M059J (cell line): ENCODE results near the gene FMNL2. TPM values are rescaled to one million over a fixed set of nuclear protein-coding genes. Genes with fewer than 3 reads are reported as not detected.
"Not testable (repeated sequence)": the region's sequence is repeated elsewhere in the genome, so short reads cannot be mapped to it uniquely, and the experiment has no call there.

Source experiments
- DNase-seq: peaks from one replicate; pipeline ENCODE4 v3.0.0-alpha.2; 2012; ENCODE audit warnings: low read depth
- total RNA-seq: library from RNA; depleted of rRNA; stranded (reverse); fragments of >200 nt; shearing (Covaris generic); gene quantifications from 2 replicates; pipeline ENCODE4 v1.2.3, GENCODE V29; 2014

The FMNL2 gene
- total RNA-seq, 1 experiment from 2014 or later = 13.2 TPM

- no peak for DNase-seq
Observed at GRCh38 chr2:152519581-152519952, 184.6 kb downstream of the FMNL2 start.

DNA sequence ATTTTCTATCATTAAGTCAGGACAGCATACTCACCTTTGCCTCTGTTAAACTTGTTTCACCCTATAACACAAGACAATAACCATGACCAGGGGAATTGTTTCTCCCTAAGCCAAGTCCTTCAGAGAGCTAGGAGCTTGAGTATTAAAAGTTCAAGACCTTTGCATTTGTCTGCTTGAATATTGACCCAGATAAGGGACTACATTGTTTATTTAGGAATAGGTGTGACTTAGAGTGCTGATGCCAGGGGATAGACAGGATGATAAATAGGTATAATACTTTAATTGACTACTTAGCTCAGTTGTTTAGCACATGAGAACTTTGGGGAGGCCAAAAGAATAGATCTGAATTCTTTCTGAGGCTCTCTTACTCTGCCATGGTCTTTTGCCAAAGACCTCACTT, 185.8 kb downstream of the FMNL2 start:
- no peak for DNase-seq

- not testable (repeated sequence) for DNase-seq
Observed at GRCh38 chr2:152522446-152522845, 187.5 kb downstream of the FMNL2 start.

DNA sequence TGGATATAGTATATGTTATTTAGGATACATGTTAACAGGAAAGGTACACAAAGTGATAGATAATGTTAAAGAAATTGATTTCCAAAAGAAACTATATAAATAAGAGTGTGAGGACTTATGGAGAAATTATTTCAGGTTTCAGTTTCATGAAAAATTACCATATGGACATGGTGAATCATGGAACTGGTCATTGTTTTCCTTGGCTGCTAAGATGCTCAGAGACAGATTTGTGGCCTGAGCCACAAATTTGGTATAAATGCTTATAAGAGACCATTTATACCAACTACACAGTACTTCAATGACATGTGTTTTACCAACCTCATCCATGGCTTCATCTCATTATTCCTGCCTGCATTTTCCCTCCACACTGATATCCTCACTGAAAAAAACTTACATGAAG, 188.1 kb downstream of the FMNL2 start:
- DNase-seq = peak; percentile 75

DNA sequence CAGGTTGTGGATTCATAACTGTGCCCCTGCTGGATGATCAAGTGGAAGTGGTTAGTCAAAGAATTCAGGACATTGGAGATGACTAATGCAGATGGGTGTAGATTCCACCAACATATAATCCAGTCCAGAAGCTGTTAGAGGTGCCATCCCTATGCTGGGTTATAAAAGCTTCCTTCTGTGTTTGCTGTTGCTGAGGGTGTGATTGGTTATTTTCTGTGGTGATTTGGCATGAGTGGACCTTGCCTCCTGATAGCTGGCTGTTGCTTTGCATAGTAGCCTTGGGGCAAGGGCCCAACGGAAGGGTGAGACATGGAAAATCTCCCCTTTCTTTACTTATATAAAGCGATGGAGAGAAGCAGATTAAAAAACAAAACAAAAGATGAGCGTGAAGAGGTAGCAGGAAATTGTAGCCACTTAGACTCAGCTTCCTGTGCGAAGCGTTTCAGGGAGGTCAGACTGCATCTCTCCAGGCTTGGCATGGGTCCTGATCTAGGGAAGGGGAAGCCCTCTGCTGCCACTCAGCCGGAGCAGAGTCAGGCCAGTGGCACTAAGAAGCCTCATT, 190.4 kb downstream of the FMNL2 start:
- peak; percentile 96 for DNase-seq

GRCh38 chr2:152529420-152530115, 194.6 kb downstream of the FMNL2 start:
- DNase-seq = no peak

- peak; percentile 65 for DNase-seq
Observed at GRCh38 chr2:152532241-152532640, 197.3 kb downstream of the FMNL2 start.

GRCh38 chr2:152534460-152535135, 199.6 kb downstream of the FMNL2 start:
- DNase-seq = no peak

- no peak for DNase-seq
Observed at GRCh38 chr2:152537081-152537651, 202.2 kb downstream of the FMNL2 start.

GRCh38 chr2:152539424-152539823, 204.4 kb downstream of the FMNL2 start:
- no peak for DNase-seq

DNA sequence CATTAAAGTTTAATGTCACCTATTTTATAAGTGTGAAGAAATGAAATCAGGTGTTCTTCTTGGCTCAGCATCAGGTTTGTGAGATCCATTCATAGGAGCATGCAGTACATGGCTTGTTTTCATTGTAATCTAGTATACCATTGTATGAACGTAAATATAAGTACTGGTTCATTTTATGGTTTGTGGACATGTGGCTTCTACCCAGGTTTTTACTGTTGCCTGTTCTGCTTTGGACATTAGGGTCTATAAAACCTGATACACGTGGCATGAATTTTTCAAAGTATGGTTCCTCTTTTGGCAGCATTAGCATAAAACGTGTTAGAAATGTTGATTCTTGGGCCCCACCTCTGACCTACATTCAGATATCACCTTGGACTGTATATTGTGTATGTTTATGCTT, 206.7 kb downstream of the FMNL2 start:
- DNase-seq = no peak

DNA sequence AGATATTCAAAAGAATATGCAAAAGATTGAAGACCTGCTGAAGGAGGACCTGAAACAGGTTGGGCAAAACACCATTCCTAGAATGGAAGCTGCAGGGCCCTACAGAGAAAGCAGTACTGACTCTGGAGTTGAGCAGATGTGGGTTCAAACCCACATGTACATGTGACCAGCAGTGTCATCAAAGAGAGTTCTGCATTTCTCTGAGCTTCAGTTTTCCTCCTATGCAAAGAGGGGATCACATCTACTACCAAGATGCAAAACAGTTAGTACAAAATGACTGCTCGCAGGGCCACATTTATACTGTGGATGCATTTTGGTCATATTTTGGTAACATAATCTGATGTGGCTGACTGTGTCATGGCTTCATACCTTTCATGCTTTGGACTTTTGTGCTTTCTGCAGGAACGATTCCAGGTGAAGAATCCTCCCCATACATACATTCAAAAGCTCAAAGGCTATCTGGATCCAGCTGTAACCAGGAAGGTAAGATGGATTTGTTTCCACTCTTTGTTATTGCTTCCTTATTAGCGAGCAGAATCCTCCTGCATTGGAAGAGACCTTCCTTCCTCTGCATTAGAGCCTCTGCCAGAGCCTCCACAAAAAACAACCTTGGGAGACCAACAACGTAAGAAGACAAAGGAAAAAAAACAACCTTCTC, 207.5 kb downstream of the FMNL2 start:
- DNase-seq = no peak

- DNase-seq = peak; percentile 97
Observed at GRCh38 chr2:152542995-152543481, 208.1 kb downstream of the FMNL2 start.

DNA sequence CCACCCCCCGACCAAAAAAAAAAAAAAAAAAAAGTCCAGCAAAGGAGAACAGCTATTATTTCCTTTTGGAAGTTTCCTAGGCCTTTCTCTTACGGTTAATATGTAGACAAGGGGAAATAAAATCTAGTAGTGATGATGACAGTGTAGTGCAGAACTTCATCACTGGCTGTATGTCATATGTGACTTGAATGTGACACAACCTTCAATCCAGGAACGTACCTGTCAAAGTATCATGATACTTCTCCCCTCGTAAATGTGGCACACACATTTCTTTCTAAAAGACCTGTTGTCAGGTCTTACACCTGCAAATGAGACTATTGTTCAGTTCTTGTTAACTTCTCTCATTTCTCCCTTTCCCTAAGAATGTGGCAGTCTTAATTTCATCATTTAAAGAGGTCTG, 208.7 kb downstream of the FMNL2 start:
- no peak for DNase-seq

DNA sequence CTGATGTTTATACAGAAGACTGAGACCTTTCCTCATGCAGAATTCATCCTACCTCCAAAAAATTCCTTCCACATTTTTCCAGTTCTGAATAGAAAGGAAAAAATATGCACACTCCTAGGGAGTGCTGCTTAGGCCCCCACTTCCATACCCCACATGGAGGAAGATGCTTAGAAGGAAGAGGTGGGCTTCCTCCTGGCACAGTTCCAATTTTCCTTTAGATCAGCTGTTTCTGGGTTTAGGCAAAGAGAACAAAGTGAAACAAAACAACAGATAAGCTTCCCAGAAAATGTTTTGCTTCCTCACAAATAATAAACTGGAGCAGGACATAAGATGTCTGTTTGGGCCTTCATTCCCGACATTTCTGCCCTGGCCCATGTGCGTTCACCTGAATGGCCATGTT, 209.7 kb downstream of the FMNL2 start:
- no peak for DNase-seq

DNA sequence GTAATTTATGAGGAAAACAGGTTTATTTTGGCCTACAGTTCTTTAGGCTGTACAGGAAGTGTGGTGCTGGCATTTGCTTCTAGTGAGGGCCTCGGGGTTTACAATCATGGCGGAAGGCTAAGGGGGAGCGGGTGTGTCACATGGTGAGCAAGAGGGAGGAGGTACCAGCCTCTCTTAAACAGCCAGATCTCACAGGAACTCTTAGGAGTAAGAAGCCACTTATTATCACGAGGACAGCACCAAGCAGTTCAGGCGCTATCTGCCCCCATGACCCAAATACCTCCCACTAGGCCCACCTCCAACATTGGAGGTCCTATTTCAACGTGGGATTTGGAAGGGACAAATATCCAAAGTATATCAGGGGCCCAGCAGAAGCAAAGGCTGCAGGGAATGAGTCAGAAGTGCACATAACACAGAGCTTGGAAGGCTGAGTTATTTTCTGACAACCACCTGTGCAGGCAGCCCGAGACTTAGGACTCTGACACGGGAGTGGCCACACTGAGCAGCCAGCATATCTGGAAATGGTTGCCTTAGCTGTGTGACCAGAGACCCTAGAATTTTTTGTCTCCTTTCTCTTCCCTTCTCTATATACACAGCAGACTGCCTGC, 211.4 kb downstream of the FMNL2 start:
- DNase-seq = peak; percentile 39

- no peak for DNase-seq
Observed at GRCh38 chr2:152548111-152548875, 213.3 kb downstream of the FMNL2 start.

- DNase-seq = peak; percentile 61
Observed at GRCh38 chr2:152548996-152549395, 214.0 kb downstream of the FMNL2 start.

DNA sequence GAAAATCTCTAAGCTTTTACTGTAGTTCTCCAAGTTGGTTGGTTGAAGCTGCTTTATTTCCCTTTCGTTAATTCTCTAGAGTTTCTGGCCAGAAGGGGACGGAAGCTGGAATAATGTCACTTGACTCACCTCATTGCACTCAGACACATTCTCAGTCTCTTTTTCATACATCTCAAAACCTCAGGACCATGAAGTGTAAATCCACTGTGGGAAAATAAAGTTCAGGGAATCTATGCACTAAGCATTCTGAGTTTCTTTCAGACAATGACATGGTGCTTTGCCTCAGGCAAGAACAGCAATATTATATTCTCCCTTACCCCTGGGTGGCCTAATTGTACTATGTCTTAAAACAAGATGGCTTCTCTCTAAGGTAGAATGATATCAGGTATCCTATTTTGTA, 214.4 kb downstream of the FMNL2 start:
- DNase-seq = peak; percentile 88

GRCh38 chr2:152550386-152550785, 215.4 kb downstream of the FMNL2 start:
- DNase-seq = no peak

GRCh38 chr2:152552888-152553287, 217.9 kb downstream of the FMNL2 start:
- DNase-seq = no peak
